Endothelial cell of umbilical vein (primary cell): Measurements from ENCODE around the gene CACNB4. TPM values are rescaled to one million over a fixed set of nuclear protein-coding genes. Genes with fewer than 3 reads are reported as not detected.

Experiments used
- BruUV-seq: library from RNA; stranded (reverse); fragments of 400-500 nt; replicated peaks from 2 replicates; lab custom pipeline; 2021; lab: Mats Ljungman, UMichigan
- CTCF ChIA-PET: fragments of 300-600, 350-600 bp; sonication (Branson Sonifier 250); formaldehyde crosslinking; loops from one replicate; lab custom pipeline; 2021; ENCODE audit warnings: antibody characterized with exemption, inconsistent platforms; lab: Charles Lee
- POLR2A ChIA-PET: fragments of 300-600, 350-600 bp; sonication (Branson Sonifier 250); formaldehyde crosslinking; loops from one replicate; lab custom pipeline; 2021; ENCODE audit warnings: antibody characterized with exemption, inconsistent platforms; lab: Charles Lee
- DNase-seq: peaks from one replicate; pipeline ENCODE4 v3.0.0-alpha.2; 2011; ENCODE audit warnings: low read depth, low spot score
- FAIRE-seq: peaks from 2 replicates; lab custom pipeline; 2011; peaks lifted over from hg19 to GRCh38; lab: Jason Lieb, UNC
- H2AFZ ChIP-seq: 2 replicates; pipeline ENCODE4 v1.6.0; 2012; ENCODE audit warnings: low read depth, low read length, control low read depth, inconsistent platforms
- H3K27ac ChIP-seq: 2 replicates; pipeline ENCODE4 v1.5.1; 2011; ENCODE audit warnings: low read depth, mild to moderate bottlenecking, control low read depth, low read length, moderate library complexity; ENCODE audit not compliant: insufficient read depth
- H3K27me3 ChIP-seq, 2 experiments: 2 replicates each; pipeline versions ENCODE4 v1.6.0 to v1.6.1; 2011; ENCODE audit warnings: low read length in 2 of 2, mixed read lengths in 1 of 2; ENCODE audit not compliant: control insufficient read depth in 2 of 2, insufficient read depth in 2 of 2
- H3K36me3 ChIP-seq, 2 experiments: 2 replicates in 1 of 2; 3 replicates in 1 of 2; pipeline ENCODE4 v1.5.1; 2011; ENCODE audit warnings: low read length in 2 of 2, mild to moderate bottlenecking in 1 of 2, moderate library complexity in 1 of 2; ENCODE audit not compliant: control insufficient read depth in 2 of 2, insufficient read depth in 2 of 2; ENCODE audit errors: extremely low read depth in 1 of 2
- H3K4me1 ChIP-seq: 3 replicates; pipeline ENCODE4 v1.5.1; 2011; ENCODE audit warnings: mild to moderate bottlenecking, low read length; ENCODE audit not compliant: control insufficient read depth, insufficient read depth; ENCODE audit errors: extremely low read depth
- H3K4me2 ChIP-seq: 2 replicates; pipeline ENCODE4 v1.6.1; 2011; ENCODE audit warnings: low read length, control low read depth, mixed read lengths; ENCODE audit not compliant: insufficient read depth
- H3K4me3 ChIP-seq, 3 experiments: fragments of 200-600 bp in 1 of 3; sonication (generic), shearing (Covaris generic) in 1 of 3; replicated peaks in 1 of 3; 2 replicates each; pipeline ENCODE4 v1.5.1; 2011 to 2016; ENCODE audit warnings: control low read depth in 3 of 3, low read length in 3 of 3, mild to moderate bottlenecking in 2 of 3, inconsistent platforms in 1 of 3, low read depth in 1 of 3, moderate library complexity in 1 of 3; ENCODE audit not compliant: insufficient read depth in 1 of 3
- H3K79me2 ChIP-seq: 2 replicates; pipeline ENCODE4 v1.6.0; 2012; ENCODE audit warnings: low read length, inconsistent platforms; ENCODE audit not compliant: control insufficient read depth, insufficient read depth
- H3K9ac ChIP-seq: replicated peaks from 2 replicates; pipeline ENCODE3; 2011; ENCODE audit warnings: low read length, control low read depth; ENCODE audit not compliant: insufficient read depth; ENCODE audit errors: extremely low read depth
- H3K9me1 ChIP-seq: replicated peaks from 3 replicates; pipeline ENCODE4 v1.6.0; 2011; ENCODE audit warnings: mild to moderate bottlenecking, low read length; ENCODE audit not compliant: control insufficient read depth, insufficient read depth; ENCODE audit errors: extremely low read depth
- H3K9me3 ChIP-seq: replicated peaks from 2 replicates; pipeline ENCODE4 v1.5.1; 2012; ENCODE audit warnings: low read length, inconsistent platforms; ENCODE audit not compliant: control insufficient read depth, insufficient read depth
- H4K20me1 ChIP-seq: replicated peaks from 2 replicates; pipeline ENCODE3; 2011; ENCODE audit warnings: mild to moderate bottlenecking, low read length; ENCODE audit not compliant: control insufficient read depth, insufficient read depth; ENCODE audit errors: extremely low read depth
- FOS ChIP-seq: IDR thresholded peaks from 2 replicates; pipeline ENCODE4 v1.6.1; 2011; ENCODE audit warnings: mild to moderate bottlenecking, low read length, moderate library complexity, borderline replicate concordance; ENCODE audit not compliant: insufficient read depth
- GATA2 ChIP-seq: IDR thresholded peaks from 2 replicates; pipeline ENCODE4 v1.7.0; 2011; ENCODE audit warnings: low read depth, mild to moderate bottlenecking, moderate library complexity, mixed read lengths, low read length; ENCODE audit not compliant: insufficient read length, insufficient read depth
- JUN ChIP-seq: IDR thresholded peaks from 2 replicates; pipeline ENCODE4 v1.6.1; 2011; ENCODE audit warnings: borderline replicate concordance, low read depth; ENCODE audit not compliant: insufficient read length, insufficient read depth
- MYC ChIP-seq: IDR thresholded peaks from one replicate; pipeline ENCODE4 v1.6.1; 2011; ENCODE audit warnings: mild to moderate bottlenecking, low read depth, low read length
- POLR2A ChIP-seq: IDR thresholded peaks from 2 replicates; pipeline ENCODE4 v1.6.1; 2012; ENCODE audit warnings: low read depth, mild to moderate bottlenecking, control low read depth, low read length
- dilution Hi-C: fragments of 300-500 bp; cut with MboI; formaldehyde crosslinking; loops from one replicate; pipeline ENCODE4 v1.15.0; 2019; ENCODE audit warnings: low sequenced_read_pairs; ENCODE audit not compliant: extremely low pct_ligation_motif_present
- intact Hi-C: fragments of 100-400 bp; cut with micrococcal nuclease; formaldehyde crosslinking; loops from one replicate; pipeline ENCODE4 v1.10.0; 2022
- polyA plus RNA-seq, 4 experiments: library from polyadenylated mRNA; depleted of rRNA in 3 of 4; stranded (reverse) in 3 of 4; unstranded in 1 of 4; fragments of >200 nt; gene quantifications; 2 replicates each; pipeline versions ENCODE4 v1.2.1 to v1.2.3, GENCODE V29; 2011 to 2012; ENCODE audit warnings: missing spikeins in 1 of 4
- total RNA-seq: library from RNA; stranded (reverse); gene quantifications from 2 replicates; pipeline ENCODE4 v1.2.3, GENCODE V29; 2021
- TF ChIP-seq, protein P1 (sequence below): IDR thresholded peaks from 2 replicates; pipeline ENCODE4 v1.6.1; 2011; ENCODE audit not compliant: insufficient read depth, insufficient read length
- TF ChIP-seq, protein P2 (sequence below), 2 donors: IDR thresholded peaks; 1 replicate in 1 of 2; 2 replicates in 1 of 2; pipeline ENCODE4 v1.5.1; 2011; ENCODE audit warnings: low read length in 2 of 2, mild to moderate bottlenecking in 2 of 2, moderate library complexity in 2 of 2, control low read depth in 1 of 2, inconsistent platforms in 1 of 2, low read depth in 1 of 2; ENCODE audit not compliant: insufficient read depth in 1 of 2; ENCODE audit errors: extremely low read depth in 1 of 2

Gene CACNB4
- total and polyA plus RNA-seq, 2 donors (not counting 3 experiments of a cell fraction or from before 2014, with no cell fraction given), result 0.23 to 0.58 TPM

GRCh38 chr2:151844211-151844896 is 254.5 kb downstream of the CACNB4 start:
- Histone ChIP-seq H3K27me3 (no peaks in the 10 kb centered on the region), H3K27ac (peak overlapping the region; percentile 55), H3K4me1 (peaks cover 20% of the 10 kb centered on the region), H2AFZ (peak overlapping the region; percentile 72), H4K20me1 (no peaks in the 10 kb centered on the region), H3K36me3 (no peaks in the 10 kb centered on the region), H3K4me3 (no peak overlapping the region), H3K4me2 (peak overlapping the region; percentile 47), H3K9me3 (no peaks in the 10 kb centered on the region), H3K79me2 (no peaks in the 10 kb centered on the region), H3K9me1 (no peaks in the 10 kb centered on the region), H3K9ac (no peak overlapping the region)
- peak; percentile 95 for DNase-seq
- FAIRE-seq, result no peak
- CTCF ChIA-PET, result no interaction called here
- BruUV-seq, result no TSS peak
- dilution Hi-C loops (no loop called here), intact Hi-C loops (no loop called here)
- TF ChIP-seq, protein P1, sequence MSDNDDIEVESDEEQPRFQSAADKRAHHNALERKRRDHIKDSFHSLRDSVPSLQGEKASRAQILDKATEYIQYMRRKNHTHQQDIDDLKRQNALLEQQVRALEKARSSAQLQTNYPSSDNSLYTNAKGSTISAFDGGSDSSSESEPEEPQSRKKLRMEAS, result no peak
- TF ChIP-seq MYC (no peak), FOS (no peak), JUN (peak; percentile 26), GATA2 (no peak), POLR2A (no peak)
- TF ChIP-seq, protein P2, sequence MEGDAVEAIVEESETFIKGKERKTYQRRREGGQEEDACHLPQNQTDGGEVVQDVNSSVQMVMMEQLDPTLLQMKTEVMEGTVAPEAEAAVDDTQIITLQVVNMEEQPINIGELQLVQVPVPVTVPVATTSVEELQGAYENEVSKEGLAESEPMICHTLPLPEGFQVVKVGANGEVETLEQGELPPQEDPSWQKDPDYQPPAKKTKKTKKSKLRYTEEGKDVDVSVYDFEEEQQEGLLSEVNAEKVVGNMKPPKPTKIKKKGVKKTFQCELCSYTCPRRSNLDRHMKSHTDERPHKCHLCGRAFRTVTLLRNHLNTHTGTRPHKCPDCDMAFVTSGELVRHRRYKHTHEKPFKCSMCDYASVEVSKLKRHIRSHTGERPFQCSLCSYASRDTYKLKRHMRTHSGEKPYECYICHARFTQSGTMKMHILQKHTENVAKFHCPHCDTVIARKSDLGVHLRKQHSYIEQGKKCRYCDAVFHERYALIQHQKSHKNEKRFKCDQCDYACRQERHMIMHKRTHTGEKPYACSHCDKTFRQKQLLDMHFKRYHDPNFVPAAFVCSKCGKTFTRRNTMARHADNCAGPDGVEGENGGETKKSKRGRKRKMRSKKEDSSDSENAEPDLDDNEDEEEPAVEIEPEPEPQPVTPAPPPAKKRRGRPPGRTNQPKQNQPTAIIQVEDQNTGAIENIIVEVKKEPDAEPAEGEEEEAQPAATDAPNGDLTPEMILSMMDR (IDR thresholded peaks at IDR 0.05; ENCODE audit: extremely low read depth in 1 of 2, insufficient read depth in 1 of 2, low read depth in 1 of 2, low read length in 2 of 2), result no peak
- POLR2A ChIA-PET, result no interaction called here
